Peyer's patch (tissue), 4 donors: ENCODE measurements around the gene PAQR3. TPM values are rescaled to one million over a fixed set of nuclear protein-coding genes. Genes with fewer than 3 reads are reported as not detected.

Experiments
- DNase-seq, 3 donors: peaks; one replicate each; pipeline ENCODE4 v3.0.0-alpha.2; 2017 to 2019
- H3K27ac ChIP-seq, 4 donors: fragments of 200-600 bp; sonication (generic); one replicate each; pipeline ENCODE4 v1.5.1; 2016 to 2019
- H3K27me3 ChIP-seq, 2 donors: fragments of 200-600 bp; sonication (generic); one replicate each; pipeline ENCODE4 v1.5.1; 2019
- H3K36me3 ChIP-seq, 3 donors: fragments of 200-600 bp; sonication (generic); one replicate each; pipeline ENCODE4 v1.5.1; 2016 to 2019
- H3K4me1 ChIP-seq, 4 donors: fragments of 200-600 bp; sonication (generic); one replicate each; pipeline ENCODE4 v1.5.1; 2016 to 2019
- H3K4me3 ChIP-seq, 4 donors: fragments of 200-600 bp; sonication (generic); 1 replicate in 3 of 4; 2 replicates in 1 of 4; pipeline ENCODE4 v1.5.1; 2016 to 2019; ENCODE audit warnings: mild to moderate bottlenecking in 1 of 4
- H3K9me3 ChIP-seq, 4 donors: fragments of 200-600 bp; sonication (generic); one replicate each; pipeline ENCODE4 v1.5.1; 2016 to 2019; ENCODE audit warnings: mild to moderate bottlenecking in 1 of 4
- POLR2A ChIP-seq, 2 donors: fragments of 450-650 bp; IDR thresholded peaks; one replicate each; pipeline ENCODE4 v1.5.1; 2017; ENCODE audit warnings: antibody characterized with exemption in 2 of 2, mild to moderate bottlenecking in 2 of 2, moderate library complexity in 2 of 2
- total RNA-seq, 4 donors: library from RNA; depleted of rRNA; stranded (reverse); fragments of >200 nt; gene quantifications; one replicate each; pipeline ENCODE4 v1.1.0, GENCODE V29; 2016
- TF ChIP-seq, protein P1 (sequence below), 6 experiments: fragments of 450-650 bp in 4 of 6; fragments of 200-600 bp in 2 of 6; sonication (generic) in 1 of 6; IDR thresholded peaks; one replicate each; pipeline ENCODE4 v1.5.1; 2017 to 2019; ENCODE audit warnings: antibody characterized with exemption in 6 of 6, mild to moderate bottlenecking in 3 of 6, moderate library complexity in 1 of 6

Gene PAQR3
- total RNA-seq, 4 donors from 2014 or later: 12.9 to 31.5 (median 19.7) TPM

DNA sequence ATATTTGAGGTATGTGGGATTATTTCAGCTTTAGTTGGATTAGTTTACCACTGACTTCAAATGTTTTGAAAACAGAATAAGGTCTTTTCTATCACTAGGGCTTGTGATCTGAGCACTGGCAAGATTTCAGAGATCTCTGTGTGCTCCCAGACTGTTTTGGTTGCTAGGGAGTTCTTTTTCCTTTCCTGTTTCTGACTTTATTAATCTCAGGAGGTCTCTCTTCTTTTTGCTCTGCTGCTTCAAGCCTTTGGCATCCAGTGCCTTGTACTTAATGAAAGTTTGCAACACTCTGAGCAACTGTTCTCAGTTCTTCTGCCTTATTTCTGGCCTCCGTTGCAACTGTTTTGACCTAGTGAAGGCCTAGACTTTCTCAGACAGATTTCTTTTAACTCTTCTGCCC, 32.1 kb upstream of the PAQR3 start:
- Histone ChIP-seq H3K27me3 (no peaks in the 10 kb centered on the region), H3K4me1 (no peaks in the 10 kb centered on the region), H3K27ac (peak overlapping the region in 1 of 4 donors; percentile 48), H3K36me3 (no peaks in the 10 kb centered on the region), H3K4me3 (no peak overlapping the region), H3K9me3 (no peaks in the 10 kb centered on the region)
- no peak for TF ChIP-seq POLR2A (IDR thresholded peaks at IDR 0.05)
- TF ChIP-seq, protein P1, sequence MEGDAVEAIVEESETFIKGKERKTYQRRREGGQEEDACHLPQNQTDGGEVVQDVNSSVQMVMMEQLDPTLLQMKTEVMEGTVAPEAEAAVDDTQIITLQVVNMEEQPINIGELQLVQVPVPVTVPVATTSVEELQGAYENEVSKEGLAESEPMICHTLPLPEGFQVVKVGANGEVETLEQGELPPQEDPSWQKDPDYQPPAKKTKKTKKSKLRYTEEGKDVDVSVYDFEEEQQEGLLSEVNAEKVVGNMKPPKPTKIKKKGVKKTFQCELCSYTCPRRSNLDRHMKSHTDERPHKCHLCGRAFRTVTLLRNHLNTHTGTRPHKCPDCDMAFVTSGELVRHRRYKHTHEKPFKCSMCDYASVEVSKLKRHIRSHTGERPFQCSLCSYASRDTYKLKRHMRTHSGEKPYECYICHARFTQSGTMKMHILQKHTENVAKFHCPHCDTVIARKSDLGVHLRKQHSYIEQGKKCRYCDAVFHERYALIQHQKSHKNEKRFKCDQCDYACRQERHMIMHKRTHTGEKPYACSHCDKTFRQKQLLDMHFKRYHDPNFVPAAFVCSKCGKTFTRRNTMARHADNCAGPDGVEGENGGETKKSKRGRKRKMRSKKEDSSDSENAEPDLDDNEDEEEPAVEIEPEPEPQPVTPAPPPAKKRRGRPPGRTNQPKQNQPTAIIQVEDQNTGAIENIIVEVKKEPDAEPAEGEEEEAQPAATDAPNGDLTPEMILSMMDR (IDR thresholded peaks at IDR 0.05): no peak
- no peak for DNase-seq

DNA sequence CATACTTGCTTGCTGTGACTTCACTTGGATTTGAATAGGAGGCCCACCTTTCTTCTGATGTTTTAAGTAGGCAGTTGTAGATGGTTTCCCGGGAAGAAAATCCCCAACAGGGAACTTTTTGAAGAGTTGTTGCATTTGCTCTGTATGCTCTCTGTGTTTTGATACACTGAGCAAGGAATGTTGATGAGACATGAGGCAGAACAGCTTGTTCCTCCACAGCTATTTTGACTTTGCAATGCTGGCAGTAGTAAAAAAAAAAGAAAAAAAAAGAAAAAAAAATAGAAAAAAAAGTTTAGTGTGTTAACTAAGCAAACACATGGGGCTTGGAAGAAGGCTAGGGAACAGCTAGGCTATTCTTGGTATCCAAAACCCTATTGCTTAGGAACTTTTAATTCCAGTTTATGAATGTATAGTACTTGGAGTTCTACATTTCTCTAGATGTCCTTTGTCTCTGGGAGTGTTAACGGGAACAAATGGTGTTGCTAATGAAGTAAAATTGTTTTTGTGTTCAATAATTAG, 23.4 kb upstream of the PAQR3 start:
- Histone ChIP-seq H3K4me3 (no peak overlapping the region), H3K36me3 (no peaks in the 10 kb centered on the region), H3K27me3 (no peaks in the 10 kb centered on the region), H3K9me3 (no peaks in the 10 kb centered on the region), H3K27ac (no peak overlapping the region), H3K4me1 (no peaks in the 10 kb centered on the region)
- no peak for DNase-seq
- no peak for TF ChIP-seq POLR2A (IDR thresholded peaks at IDR 0.05)
- TF ChIP-seq, protein P1 (IDR thresholded peaks at IDR 0.05): no peak

DNA sequence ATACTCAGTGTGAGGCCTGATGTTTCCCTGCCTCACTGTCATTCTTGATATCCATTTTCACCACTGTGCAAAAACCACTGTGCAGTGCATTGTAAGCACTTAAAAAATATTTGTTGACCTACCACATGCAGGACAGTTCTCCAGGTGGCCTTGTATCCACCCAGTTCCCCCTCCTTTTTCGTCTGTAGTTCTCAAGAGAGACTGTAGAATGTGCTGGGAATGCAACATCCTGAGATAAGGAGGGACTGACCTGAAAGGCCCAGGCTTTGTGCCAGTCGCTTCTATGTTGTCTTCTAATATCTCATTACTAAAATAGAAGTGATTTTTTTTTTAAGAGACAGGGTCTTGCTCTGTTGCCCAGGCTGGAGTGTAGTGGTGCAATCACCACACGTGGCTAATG, 21.7 kb upstream of the PAQR3 start:
- Histone ChIP-seq H3K27ac (no peak overlapping the region), H3K27me3 (no peaks in the 10 kb centered on the region), H3K9me3 (no peaks in the 10 kb centered on the region), H3K4me1 (no peaks in the 10 kb centered on the region), H3K36me3 (no peaks in the 10 kb centered on the region), H3K4me3 (no peak overlapping the region)
- DNase-seq: no peak
- no peak for TF ChIP-seq POLR2A (IDR thresholded peaks at IDR 0.05)
- TF ChIP-seq, protein P1 (IDR thresholded peaks at IDR 0.05): no peak

DNA sequence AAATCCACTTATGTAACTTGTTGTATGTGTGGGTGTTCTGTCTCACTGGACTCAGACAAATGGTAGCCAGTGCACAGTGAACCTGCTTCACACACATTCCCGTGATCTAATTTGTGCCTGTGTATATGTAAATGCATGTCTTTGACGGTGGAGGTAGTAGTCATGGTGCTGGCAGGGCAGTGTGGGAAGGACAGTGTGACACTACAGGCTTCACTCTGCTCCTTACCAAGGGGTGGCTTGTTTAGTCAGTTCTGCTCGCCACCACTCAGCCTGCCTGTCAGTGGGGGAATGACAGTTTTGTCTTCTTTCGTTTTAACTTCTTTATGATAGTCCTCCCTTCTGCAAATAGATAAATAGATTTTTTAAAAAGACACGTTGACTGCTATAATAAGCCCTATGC, 17.7 kb upstream of the PAQR3 start:
- no peak overlapping the region for H3K4me3 ChIP-seq
- no peaks in the 10 kb centered on the region for H3K4me1 ChIP-seq
- no peaks in the 10 kb centered on the region for H3K27me3 ChIP-seq
- no peaks in the 10 kb centered on the region for H3K36me3 ChIP-seq
- TF ChIP-seq, protein P1 (IDR thresholded peaks at IDR 0.05): no peak
- no peak for TF ChIP-seq POLR2A (IDR thresholded peaks at IDR 0.05)
- no peak for DNase-seq
- no peaks in the 10 kb centered on the region for H3K9me3 ChIP-seq
- H3K27ac ChIP-seq: no peak overlapping the region

DNA sequence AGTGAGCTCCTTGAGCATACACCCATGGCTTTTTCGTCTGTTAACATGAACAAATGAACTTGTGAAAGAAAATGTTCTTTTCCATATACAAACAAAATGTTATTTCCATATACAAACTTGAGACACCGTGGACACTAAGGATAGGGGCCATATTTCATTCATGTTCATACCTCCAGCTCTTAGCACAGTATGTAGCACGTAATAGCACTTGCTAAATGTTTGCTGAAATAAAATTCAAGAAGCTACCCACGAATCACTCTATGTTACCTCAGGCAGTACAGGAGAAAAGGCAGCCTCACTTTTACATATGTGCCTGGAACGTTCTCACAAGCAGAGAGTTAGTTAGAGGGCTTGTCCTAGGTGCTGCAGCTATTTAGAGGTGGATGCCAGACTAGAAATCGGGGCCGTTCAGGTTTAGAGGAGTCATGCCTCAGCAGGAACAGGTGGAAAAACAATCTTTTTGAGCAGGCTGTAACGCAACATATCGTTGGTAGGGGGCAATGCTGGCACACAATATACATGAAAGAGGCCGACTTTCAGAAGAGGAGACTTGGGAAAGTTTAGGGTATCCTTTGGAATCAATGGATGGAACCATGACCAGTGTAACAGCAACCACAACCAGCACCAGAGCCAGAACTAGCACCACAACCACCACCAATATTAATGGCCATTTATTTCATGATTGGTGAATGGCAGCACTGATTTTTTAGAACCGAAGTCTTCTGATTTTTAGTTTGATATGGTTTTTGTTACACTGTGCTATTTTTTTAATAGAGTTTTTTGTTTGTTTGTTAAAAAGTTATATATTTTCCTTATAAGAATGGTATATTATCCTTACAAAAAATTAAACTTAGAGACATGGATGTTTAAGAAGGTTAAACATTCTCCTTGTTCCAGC, 14.8 kb upstream of the PAQR3 start:
- no peak for DNase-seq
- no peaks in the 10 kb centered on the region for H3K9me3 ChIP-seq
- no peaks in the 10 kb centered on the region for H3K4me1 ChIP-seq
- H3K36me3 ChIP-seq: no peaks in the 10 kb centered on the region
- H3K4me3 ChIP-seq: no peak overlapping the region
- H3K27me3 ChIP-seq: no peaks in the 10 kb centered on the region
- no peak overlapping the region for H3K27ac ChIP-seq
- TF ChIP-seq, protein P1 (IDR thresholded peaks at IDR 0.05): peak in 2 of 6 experiments; percentile 17 to 18
- TF ChIP-seq POLR2A (IDR thresholded peaks at IDR 0.05): no peak
